ENCODE data around the gene VTI1A.

The VTI1A gene

DNA sequence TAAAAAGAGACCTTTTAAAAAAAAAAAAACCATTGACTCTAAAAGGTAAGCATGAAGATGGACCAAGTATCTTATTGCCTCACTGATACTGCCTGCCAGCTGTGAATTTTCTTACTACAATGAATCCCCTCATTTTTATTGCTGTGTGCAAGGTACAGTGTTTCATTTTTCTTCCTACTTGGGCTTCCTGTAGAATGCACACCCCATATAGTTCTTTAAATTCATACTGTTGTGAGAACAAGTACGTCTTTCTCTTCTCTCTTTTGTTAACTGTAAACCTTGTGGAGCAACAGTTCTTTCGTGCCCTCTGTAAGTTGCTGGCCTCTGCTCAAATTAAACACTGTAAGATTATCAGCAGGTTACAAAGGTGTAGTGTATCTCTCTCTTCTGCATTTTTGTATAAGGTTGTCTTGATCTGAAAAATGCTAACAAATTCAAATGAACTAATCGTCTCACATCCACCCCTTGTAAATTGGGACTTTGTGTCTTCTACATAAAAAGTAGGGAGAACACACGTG lies 105.6 kb downstream of the VTI1A start:
- Histone ChIP-seq H3K4me2 (no peak overlapping the region), H3K9ac (no peak overlapping the region), H3K9me3 (no peaks in the 10 kb centered on the region), H4K20me1 (no peaks in the 10 kb centered on the region), H3K27me3 (no peaks in the 10 kb centered on the region), H3K36me3 (no peaks in the 10 kb centered on the region), H3K4me3 (no peak overlapping the region), H3K27ac (no peak overlapping the region), H3K4me1 (no peaks in the 10 kb centered on the region)
- TF ChIP-seq Cebpa-rat (IDR thresholded peaks at IDR 0.05) = no peak

DNA sequence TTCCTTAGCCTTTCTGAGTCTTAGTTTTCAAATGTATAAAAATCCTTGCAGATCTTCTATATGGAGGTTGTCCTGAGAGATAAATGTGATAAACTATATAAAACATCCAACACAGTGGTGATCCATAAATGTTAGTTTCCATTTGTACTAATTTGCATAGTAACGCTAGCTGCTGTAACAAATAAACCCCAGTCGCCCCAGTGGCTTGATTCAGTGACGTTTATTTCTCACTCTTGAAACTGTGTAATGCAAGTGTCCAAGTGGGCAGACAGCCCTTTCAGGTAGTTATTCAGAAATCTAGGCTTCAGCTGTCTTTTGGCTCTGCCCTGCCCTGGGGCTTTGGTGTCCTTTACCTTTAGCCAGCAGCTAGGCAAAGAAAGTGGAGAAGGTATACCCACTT lies 106.3 kb downstream of the VTI1A start:
- no peaks in the 10 kb centered on the region for H3K4me1 ChIP-seq
- no peaks in the 10 kb centered on the region for H4K20me1 ChIP-seq
- no peaks in the 10 kb centered on the region for H3K9me3 ChIP-seq
- no peak overlapping the region for H3K27ac ChIP-seq
- no peak for TF ChIP-seq Cebpa-rat (IDR thresholded peaks at IDR 0.05)
- H3K4me2 ChIP-seq = no peak overlapping the region
- no peak overlapping the region for H3K4me3 ChIP-seq
- no peaks in the 10 kb centered on the region for H3K27me3 ChIP-seq
- no peak overlapping the region for H3K9ac ChIP-seq
- no peaks in the 10 kb centered on the region for H3K36me3 ChIP-seq

DNA sequence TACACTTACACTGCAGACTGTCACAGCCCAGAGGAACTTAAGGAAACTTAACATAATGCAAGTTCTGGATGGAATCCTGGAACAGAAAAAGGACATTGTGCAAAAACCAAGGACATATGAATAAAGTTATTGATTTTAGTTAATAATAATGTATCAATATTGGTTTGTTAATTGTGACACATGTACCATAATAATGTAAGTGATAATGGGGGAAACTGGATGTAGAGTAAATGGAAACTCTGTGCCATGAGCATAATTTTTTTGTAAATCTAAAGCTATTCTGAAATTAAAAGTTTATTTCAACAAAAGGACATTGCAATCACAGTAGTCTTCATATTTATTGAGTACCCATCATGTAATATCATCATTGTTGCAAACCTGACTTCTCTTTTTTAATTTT lies 107.2 kb downstream of the VTI1A start:
- Histone ChIP-seq H3K9ac (no peak overlapping the region), H4K20me1 (no peaks in the 10 kb centered on the region), H3K4me1 (no peaks in the 10 kb centered on the region), H3K4me3 (no peak overlapping the region), H3K9me3 (no peaks in the 10 kb centered on the region), H3K27me3 (no peaks in the 10 kb centered on the region), H3K27ac (no peak overlapping the region), H3K4me2 (no peak overlapping the region), H3K36me3 (no peaks in the 10 kb centered on the region)
- TF ChIP-seq Cebpa-rat (IDR thresholded peaks at IDR 0.05) = no peak

DNA sequence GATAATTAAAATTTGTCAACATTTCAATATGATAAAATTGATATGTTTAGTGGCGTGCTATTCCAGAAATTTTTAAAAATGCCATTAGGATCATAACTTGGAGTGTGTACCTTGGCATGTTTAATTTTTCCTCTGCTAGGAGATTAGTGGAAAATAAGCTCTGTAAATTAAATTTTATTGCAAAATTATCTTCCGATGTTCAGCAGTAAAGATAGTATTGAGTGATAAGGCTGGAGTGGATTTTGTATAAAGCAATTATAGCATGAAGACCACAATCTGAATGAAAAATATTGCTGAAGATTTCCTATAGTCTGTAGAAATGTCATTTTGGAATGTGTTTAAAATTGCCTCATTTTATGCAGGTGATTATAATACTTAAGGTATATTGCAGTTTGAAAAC lies 110.2 kb downstream of the VTI1A start:
- TF ChIP-seq Cebpa-rat (IDR thresholded peaks at IDR 0.05) = no peak
- no peak overlapping the region for H3K4me3 ChIP-seq
- no peaks in the 10 kb centered on the region for H3K4me1 ChIP-seq
- no peak overlapping the region for H3K27ac ChIP-seq
- H3K4me2 ChIP-seq = no peak overlapping the region
- no peaks in the 10 kb centered on the region for H3K36me3 ChIP-seq
- no peak overlapping the region for H3K9ac ChIP-seq
- H4K20me1 ChIP-seq = no peaks in the 10 kb centered on the region
- H3K9me3 ChIP-seq = no peaks in the 10 kb centered on the region
- no peaks in the 10 kb centered on the region for H3K27me3 ChIP-seq

DNA sequence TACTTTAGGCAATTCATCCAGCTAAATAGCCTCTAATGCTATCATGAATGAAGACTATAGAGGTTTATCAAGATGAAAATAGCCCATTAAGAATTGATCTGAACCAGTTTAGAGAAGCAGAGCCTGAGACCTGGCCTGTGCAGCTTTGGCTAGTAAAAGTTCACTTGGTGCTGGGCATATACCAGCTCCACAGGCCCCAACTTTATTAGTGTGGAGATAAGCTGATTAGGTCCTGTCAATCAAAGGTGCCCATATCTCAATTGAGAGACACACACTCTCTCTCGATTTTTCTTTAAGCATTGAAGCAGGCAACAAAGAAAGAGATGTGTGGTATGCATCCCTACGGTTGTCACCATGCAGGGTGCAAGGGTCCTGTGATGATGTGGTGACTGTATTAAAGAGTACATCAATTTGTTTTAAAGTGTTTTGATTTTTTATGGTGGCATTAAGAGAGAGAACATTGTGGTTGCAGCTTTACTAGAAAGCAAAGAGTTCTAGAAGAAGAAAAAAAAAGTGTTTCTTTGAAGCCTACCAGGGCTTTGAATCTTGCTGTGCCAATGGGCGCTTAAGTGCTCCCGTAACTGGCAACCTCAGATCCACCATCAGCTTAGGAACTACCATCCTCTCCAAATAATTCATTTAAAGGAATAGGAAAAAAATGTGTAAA lies 111.6 kb downstream of the VTI1A start:
- H3K9ac ChIP-seq = no peak overlapping the region
- no peaks in the 10 kb centered on the region for H3K36me3 ChIP-seq
- H3K9me3 ChIP-seq = no peaks in the 10 kb centered on the region
- H3K4me2 ChIP-seq = no peak overlapping the region
- H3K4me1 ChIP-seq = no peaks in the 10 kb centered on the region
- H3K4me3 ChIP-seq = no peak overlapping the region
- H3K27me3 ChIP-seq = no peaks in the 10 kb centered on the region
- TF ChIP-seq Cebpa-rat (IDR thresholded peaks at IDR 0.05) = no peak
- H3K27ac ChIP-seq = no peak overlapping the region
- no peaks in the 10 kb centered on the region for H4K20me1 ChIP-seq

DNA sequence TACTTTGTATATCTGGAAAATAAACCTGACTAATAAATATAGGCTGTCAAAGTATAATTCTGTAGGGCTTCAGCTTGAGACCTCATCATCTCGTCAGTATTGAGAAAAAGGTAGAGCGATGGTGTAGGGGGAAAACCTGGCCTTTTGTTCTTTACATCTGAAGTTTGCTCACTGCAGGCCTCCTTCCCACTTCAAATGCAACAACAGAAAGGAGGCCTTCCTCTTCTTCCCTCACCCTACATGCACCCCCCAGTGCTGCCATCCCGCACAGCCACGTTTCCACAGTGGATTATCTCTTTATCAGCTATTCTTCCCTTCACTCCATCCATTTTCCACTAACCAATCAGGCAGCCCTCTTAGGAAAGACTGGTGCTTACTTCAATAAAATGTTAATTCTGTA lies 112.3 kb downstream of the VTI1A start:
- Histone ChIP-seq H3K4me2 (no peak overlapping the region), H4K20me1 (no peaks in the 10 kb centered on the region), H3K27ac (no peak overlapping the region), H3K9ac (no peak overlapping the region), H3K4me3 (no peak overlapping the region), H3K27me3 (no peaks in the 10 kb centered on the region), H3K36me3 (no peaks in the 10 kb centered on the region), H3K4me1 (no peaks in the 10 kb centered on the region), H3K9me3 (no peaks in the 10 kb centered on the region)
- TF ChIP-seq Cebpa-rat (IDR thresholded peaks at IDR 0.05) = no peak

DNA sequence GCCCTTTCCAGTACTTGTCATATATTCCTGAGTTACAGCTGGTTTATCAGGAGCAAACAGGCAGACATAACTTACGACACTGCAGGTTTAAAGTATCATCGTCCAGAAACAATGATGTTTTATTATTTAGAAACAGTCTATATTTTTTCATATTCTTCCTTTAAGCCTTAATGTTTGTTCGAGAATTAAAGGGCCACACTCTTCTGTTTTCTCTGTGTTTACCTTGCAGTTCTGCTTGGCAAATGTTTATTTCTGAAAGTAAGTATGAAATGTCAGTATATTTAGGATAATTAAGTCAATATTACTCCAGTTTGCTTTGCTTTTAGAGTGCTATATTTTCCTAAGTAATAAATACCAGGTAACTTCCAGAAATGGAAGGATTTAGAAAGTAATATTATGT lies 115.1 kb downstream of the VTI1A start:
- Histone ChIP-seq H3K36me3 (no peaks in the 10 kb centered on the region), H3K4me3 (no peak overlapping the region), H3K9me3 (no peaks in the 10 kb centered on the region), H3K27me3 (no peaks in the 10 kb centered on the region), H3K4me2 (no peak overlapping the region), H3K4me1 (no peaks in the 10 kb centered on the region), H3K9ac (no peak overlapping the region), H4K20me1 (no peaks in the 10 kb centered on the region), H3K27ac (no peak overlapping the region)
- TF ChIP-seq Cebpa-rat (IDR thresholded peaks at IDR 0.05) = no peak

DNA sequence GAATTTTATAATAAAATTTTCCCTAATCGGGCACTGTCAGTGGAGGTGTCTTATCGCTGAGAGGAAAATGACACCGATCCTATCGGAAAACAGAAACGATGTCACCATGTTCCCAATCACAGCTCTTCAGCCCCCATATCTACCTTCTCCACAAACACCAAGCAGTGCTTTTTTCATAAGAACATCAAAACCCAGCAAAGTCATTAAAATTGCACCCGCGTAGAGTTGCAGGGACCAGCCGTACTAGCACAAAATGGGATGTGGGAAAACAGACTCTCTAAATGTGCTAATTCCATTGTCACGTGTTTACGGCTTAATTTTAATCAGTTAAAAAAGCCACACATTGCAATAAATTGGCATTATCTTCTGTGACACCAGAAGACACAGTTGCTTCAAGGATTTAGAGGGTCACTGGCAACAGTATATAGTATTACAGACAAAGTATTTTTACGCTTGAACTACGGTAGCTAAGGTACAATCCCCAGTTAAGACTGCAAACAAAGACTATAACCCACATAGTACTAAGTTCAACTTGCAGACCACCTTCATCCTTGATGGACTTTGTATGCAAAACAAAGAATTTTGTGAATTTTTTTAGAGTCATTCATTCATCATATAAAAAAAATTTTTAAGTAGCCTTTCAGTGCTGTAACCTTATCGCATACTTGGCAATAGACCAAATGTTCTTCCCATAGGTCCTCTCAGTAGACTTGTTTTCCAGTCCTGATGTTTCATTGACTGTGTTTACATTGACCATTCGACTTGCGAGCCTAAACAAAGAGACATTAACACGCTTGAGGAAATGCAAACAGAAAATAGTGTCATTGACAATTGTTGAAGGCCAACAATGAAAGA lies 116.0 kb downstream of the VTI1A start:
- Histone ChIP-seq H3K9ac (no peak overlapping the region), H3K4me2 (no peak overlapping the region), H3K9me3 (no peaks in the 10 kb centered on the region), H4K20me1 (no peaks in the 10 kb centered on the region), H3K4me1 (no peaks in the 10 kb centered on the region), H3K27ac (no peak overlapping the region), H3K27me3 (no peaks in the 10 kb centered on the region), H3K4me3 (no peak overlapping the region), H3K36me3 (no peaks in the 10 kb centered on the region)
- no peak for TF ChIP-seq Cebpa-rat (IDR thresholded peaks at IDR 0.05)

DNA sequence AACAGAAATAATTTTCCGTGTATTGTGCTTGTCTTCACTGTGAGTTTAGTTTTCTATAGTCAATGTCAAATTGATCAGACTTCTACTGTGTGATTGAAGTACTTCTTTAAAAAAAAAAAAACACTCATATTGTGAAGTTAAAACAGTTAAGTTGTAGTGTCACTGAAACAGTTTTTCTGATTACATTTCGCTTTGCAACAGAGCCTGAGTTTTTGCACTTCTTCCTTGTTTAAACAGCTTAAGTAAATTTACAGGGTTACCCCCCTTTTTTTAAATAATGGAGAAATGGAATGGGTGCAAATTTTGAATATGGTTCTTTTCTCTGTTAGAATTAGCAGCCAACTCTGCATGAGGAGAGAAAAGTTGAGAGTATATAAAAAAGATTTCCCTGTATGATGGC lies 117.3 kb downstream of the VTI1A start:
- Histone ChIP-seq H3K9me3 (no peaks in the 10 kb centered on the region), H3K9ac (no peak overlapping the region), H3K27me3 (no peaks in the 10 kb centered on the region), H3K4me3 (no peak overlapping the region), H3K36me3 (no peaks in the 10 kb centered on the region), H3K27ac (no peak overlapping the region), H3K4me2 (no peak overlapping the region), H4K20me1 (no peaks in the 10 kb centered on the region), H3K4me1 (no peaks in the 10 kb centered on the region)
- TF ChIP-seq Cebpa-rat (IDR thresholded peaks at IDR 0.05) = no peak

DNA sequence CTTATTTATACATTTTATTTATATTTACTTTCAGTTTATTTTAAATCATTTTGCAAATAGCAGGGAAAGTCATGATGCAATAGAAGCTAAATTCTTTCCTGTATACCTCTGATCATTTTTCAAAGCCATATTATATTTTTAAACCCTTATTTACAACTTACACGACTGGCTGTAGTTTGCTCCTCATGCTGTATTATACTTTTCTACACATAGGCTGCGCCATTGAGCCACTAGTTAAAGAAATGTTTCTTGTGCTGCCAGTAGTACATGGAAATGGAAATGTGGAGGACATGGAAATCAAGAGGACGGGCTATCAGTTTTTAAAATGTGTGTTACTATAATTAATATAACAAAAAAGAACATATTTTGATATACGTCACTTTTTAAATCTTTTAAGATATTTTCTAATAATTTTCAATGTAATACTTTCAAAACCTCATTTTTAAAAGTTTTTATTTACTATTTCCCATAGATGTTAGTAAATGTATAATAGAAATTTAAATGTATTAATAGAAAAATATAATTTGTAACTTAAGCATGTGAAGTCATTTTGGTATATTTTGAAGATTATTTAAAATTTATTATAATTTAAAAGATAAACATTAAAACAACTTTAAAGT lies 118.5 kb downstream of the VTI1A start:
- no peak overlapping the region for H3K4me3 ChIP-seq
- no peaks in the 10 kb centered on the region for H3K36me3 ChIP-seq
- no peaks in the 10 kb centered on the region for H4K20me1 ChIP-seq
- H3K27ac ChIP-seq = no peak overlapping the region
- no peaks in the 10 kb centered on the region for H3K9me3 ChIP-seq
- no peak overlapping the region for H3K4me2 ChIP-seq
- no peaks in the 10 kb centered on the region for H3K4me1 ChIP-seq
- no peaks in the 10 kb centered on the region for H3K27me3 ChIP-seq
- no peak overlapping the region for H3K9ac ChIP-seq
- no peak for TF ChIP-seq Cebpa-rat (IDR thresholded peaks at IDR 0.05)
